ENCODE measurements around the gene ITPRIPL1.

- TF ChIP-seq CTCF (IDR thresholded peaks at IDR 0.05) (no peak), EZH2 (IDR thresholded peaks at IDR 0.05) (no peak), EZH2phosphoT487 (IDR thresholded peaks at IDR 0.05) (no peak)
Measured at GRCh38 chr2:96318723-96319122, 6.4 kb upstream of the ITPRIPL1 start.
